K562 (cell line): Measurements from ENCODE around the gene IGF2BP1. TPM values are rescaled to one million over a fixed set of nuclear protein-coding genes. Genes with fewer than 3 reads are reported as not detected.

Experiments
- AFF1 ChIP-seq, 2 experiments: fragments of 450-650 bp; IDR thresholded peaks; 2 replicates each; pipeline ENCODE4 v1.6.1; 2018; ENCODE audit warnings: mild to moderate bottlenecking in 2 of 2, low read depth in 1 of 2; ENCODE audit not compliant: partially characterized antibody in 2 of 2
- CBX3 ChIP-seq, 2 experiments: IDR thresholded peaks; 1 replicate in 1 of 2; 2 replicates in 1 of 2; pipeline ENCODE4 v1.6.1; 2012; ENCODE audit warnings: inconsistent platforms in 2 of 2, low read length in 2 of 2, borderline replicate concordance in 1 of 2, control low read depth in 1 of 2
- ETV5 ChIP-seq: sonication (generic); formaldehyde crosslinking; IDR thresholded peaks from 2 replicates; pipeline ENCODE4 v1.4.0; 2020; ENCODE audit warnings: low read depth, mild to moderate bottlenecking, missing genetic modification reagents
- HDAC8 ChIP-seq: fragments of 450-650 bp; IDR thresholded peaks from 2 replicates; pipeline ENCODE4 v1.6.1; 2016; ENCODE audit warnings: mild to moderate bottlenecking, missing genetic modification characterization, moderate library complexity, missing compliant biosample characterization
- MTA3 ChIP-seq: fragments of 450-650 bp; formaldehyde crosslinking; IDR thresholded peaks from 2 replicates; pipeline ENCODE4 v1.6.1; 2017; ENCODE audit warnings: mild to moderate bottlenecking, borderline replicate concordance
- POLR2G ChIP-seq: fragments of 200-400 bp; formaldehyde crosslinking; IDR thresholded peaks from 2 replicates; pipeline ENCODE4 v1.6.1; 2017; ENCODE audit warnings: low read depth, mild to moderate bottlenecking, antibody characterized with exemption, low read length, moderate library complexity
- TFAP4 ChIP-seq: sonication (generic); formaldehyde crosslinking; IDR thresholded peaks from 2 replicates; pipeline ENCODE4 v1.8.0; 2022; ENCODE audit warnings: missing genetic modification reagents, mild to moderate bottlenecking, moderate library complexity, borderline replicate concordance
- polyA plus RNA-seq, 8 experiments: library from polyadenylated mRNA; depleted of rRNA in 4 of 8; stranded (reverse) in 5 of 8; unstranded in 3 of 8; fragments of >200 nt; fragmentation: Nextera tagmentation in 2 of 8; fragmentation: Illumina TruSeq in 1 of 8; extraction: Ambion mirVana in 2 of 8; extraction: Trizol in 1 of 8; gene quantifications; 2 replicates each; pipeline versions ENCODE4 v1.2.1 to v1.2.3, GENCODE V29; 2011 to 2014; ENCODE audit warnings: inconsistent platforms in 1 of 8, missing spikeins in 1 of 8
- total RNA-seq, 7 experiments: library from RNA; depleted of rRNA in 6 of 7; stranded (reverse); fragments of >200 nt in 6 of 7; fragmentation: Illumina TruSeq in 2 of 7; extraction: Trizol in 2 of 7; gene quantifications; 2 replicates each; pipeline versions ENCODE4 v1.2.1 to v1.2.3, GENCODE V29; 2011 to 2021; ENCODE audit warnings: low replicate concordance in 1 of 7
- TF ChIP-seq, protein P1 (sequence below): fragments of 450-650 bp; IDR thresholded peaks from one replicate; pipeline ENCODE4 v1.6.1; 2018; ENCODE audit warnings: mild to moderate bottlenecking, moderate library complexity; ENCODE audit not compliant: partially characterized antibody

The IGF2BP1 gene
- total and polyA plus RNA-seq, 9 of the 15 experiments (the other 6 are each of a cell fraction or from before 2014, with no cell fraction given) = 13.0 to 318 (median 53.6) TPM

DNA sequence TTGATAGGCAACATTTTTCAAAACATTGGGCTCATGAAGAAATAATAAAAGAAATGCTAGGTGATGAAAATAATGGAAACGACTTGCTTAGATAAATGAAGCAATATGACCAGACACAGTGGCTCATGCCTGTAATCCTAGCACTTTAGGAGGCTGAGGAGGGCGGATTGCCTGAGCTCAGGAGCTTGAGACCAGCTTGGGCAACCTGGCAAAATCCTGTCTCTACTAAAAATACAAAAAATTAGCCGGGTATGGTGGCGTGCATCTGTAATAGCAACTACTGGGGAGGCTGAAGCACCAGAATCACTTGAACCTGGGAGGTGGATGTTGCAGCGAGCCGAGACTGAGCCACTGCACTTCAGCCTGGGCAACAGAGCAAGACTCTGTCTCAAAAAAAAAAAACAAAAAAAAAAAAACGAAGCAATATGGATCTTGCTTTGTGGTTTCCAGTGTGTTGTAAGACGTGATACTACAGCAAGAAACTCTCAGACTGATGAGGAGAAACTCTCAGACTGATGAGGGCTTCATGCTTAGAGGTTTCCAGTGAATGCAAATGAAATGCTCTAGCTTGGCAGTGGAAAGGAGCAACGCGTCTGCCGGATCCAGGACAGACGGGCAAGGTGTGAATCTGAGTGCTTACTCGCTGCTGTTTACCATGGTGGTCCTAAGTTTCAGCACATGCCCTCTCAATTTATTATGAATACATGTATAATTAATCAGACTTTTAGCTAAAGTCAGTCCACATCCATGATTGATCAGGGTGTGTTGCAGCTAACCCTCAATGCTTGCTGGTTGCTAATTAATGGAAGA lies 11.5 kb upstream of the IGF2BP1 start (continued):
- TF ChIP-seq TFAP4 (CRISPR knock-in tag) = no peak
- TF ChIP-seq POLR2G = no peak
- no peak for TF ChIP-seq HDAC8 (tag)
- TF ChIP-seq, protein P1, sequence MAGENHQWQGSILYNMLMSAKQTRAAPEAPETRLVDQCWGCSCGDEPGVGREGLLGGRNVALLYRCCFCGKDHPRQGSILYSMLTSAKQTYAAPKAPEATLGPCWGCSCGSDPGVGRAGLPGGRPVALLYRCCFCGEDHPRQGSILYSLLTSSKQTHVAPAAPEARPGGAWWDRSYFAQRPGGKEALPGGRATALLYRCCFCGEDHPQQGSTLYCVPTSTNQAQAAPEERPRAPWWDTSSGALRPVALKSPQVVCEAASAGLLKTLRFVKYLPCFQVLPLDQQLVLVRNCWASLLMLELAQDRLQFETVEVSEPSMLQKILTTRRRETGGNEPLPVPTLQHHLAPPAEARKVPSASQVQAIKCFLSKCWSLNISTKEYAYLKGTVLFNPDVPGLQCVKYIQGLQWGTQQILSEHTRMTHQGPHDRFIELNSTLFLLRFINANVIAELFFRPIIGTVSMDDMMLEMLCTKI = no peak
- no peak for TF ChIP-seq CBX3 (IDR thresholded peaks at IDR 0.05; ENCODE audit: borderline replicate concordance in 1 of 2, low read length in 2 of 2)
- TF ChIP-seq ETV5 = no peak
- no peak for TF ChIP-seq AFF1 (IDR thresholded peaks at IDR 0.05; ENCODE audit: low read depth in 1 of 2, partially characterized antibody in 2 of 2)
- no peak for TF ChIP-seq MTA3
